GM21526 (cell line): Measurements from ENCODE around the gene NTNG1.

Experiments
- ATAC-seq: cut with Tn5 transposase; IDR thresholded peaks from one replicate; pipeline ENCODE4 v1.9.1; 2021; ENCODE audit warnings: moderate library complexity; ENCODE audit not compliant: unreplicated experiment, low FRiP score

NTNG1 gene

GRCh38 chr1:107379826-107380225, 239.0 kb downstream of the NTNG1 start:
- no peak for ATAC-seq

GRCh38 chr1:107389410-107390396, 248.9 kb downstream of the NTNG1 start:
- peak; percentile 80 for ATAC-seq

- ATAC-seq = no peak
Measured at GRCh38 chr1:107394301-107394700, 253.5 kb downstream of the NTNG1 start.

GRCh38 chr1:107401704-107402103, 260.9 kb downstream of the NTNG1 start:
- ATAC-seq = no peak

GRCh38 chr1:107404756-107405155, 263.9 kb downstream of the NTNG1 start:
- no peak for ATAC-seq

- no peak for ATAC-seq
Measured at GRCh38 chr1:107405236-107405635, 264.4 kb downstream of the NTNG1 start.

GRCh38 chr1:107407011-107407410, 266.2 kb downstream of the NTNG1 start:
- ATAC-seq = no peak

GRCh38 chr1:107413546-107413945, 272.7 kb downstream of the NTNG1 start:
- ATAC-seq = no peak

- ATAC-seq = no peak
Measured at GRCh38 chr1:107413951-107414350, 273.1 kb downstream of the NTNG1 start.

GRCh38 chr1:107414550-107414949, 273.7 kb downstream of the NTNG1 start:
- no peak for ATAC-seq

GRCh38 chr1:107415241-107415640, 274.4 kb downstream of the NTNG1 start:
- ATAC-seq = no peak

GRCh38 chr1:107419003-107419402, 278.2 kb downstream of the NTNG1 start:
- no peak for ATAC-seq

- ATAC-seq = no peak
Measured at GRCh38 chr1:107422901-107423300, 282.1 kb downstream of the NTNG1 start.

- no peak for ATAC-seq
Measured at GRCh38 chr1:107430540-107431228, 289.8 kb downstream of the NTNG1 start.

- ATAC-seq = no peak
Measured at GRCh38 chr1:107432108-107432507, 291.3 kb downstream of the NTNG1 start.

GRCh38 chr1:107433068-107433467, 292.2 kb downstream of the NTNG1 start:
- no peak for ATAC-seq

GRCh38 chr1:107433635-107434360, 293.0 kb downstream of the NTNG1 start:
- ATAC-seq = no peak

GRCh38 chr1:107434361-107434693, 293.5 kb downstream of the NTNG1 start:
- ATAC-seq = peak; percentile 73

- ATAC-seq = no peak
Measured at GRCh38 chr1:107436552-107437241, 295.9 kb downstream of the NTNG1 start.

- no peak for ATAC-seq
Measured at GRCh38 chr1:107439567-107439966, 298.7 kb downstream of the NTNG1 start.
